WTC11 (cell line): Measurements from ENCODE around the gene NDUFAF4. TPM values are rescaled to one million over a fixed set of nuclear protein-coding genes. Genes with fewer than 3 reads are reported as not detected.

ENCODE experiments used
- ATAC-seq: fragments of 200-7000 bp; cut with Tn5 transposase; 2 replicates; pipeline ENCODE4 v1.10.0; 2021; ENCODE audit warnings: mild to moderate bottlenecking, moderate library complexity
- CTCF ChIA-PET: fragments of 300-600 bp; sonication (Branson Sonifier 250); formaldehyde crosslinking; loops from one replicate; lab custom pipeline; 2021; ENCODE audit warnings: antibody characterized with exemption; lab: Charles Lee
- POLR2A ChIA-PET: fragments of 350-600 bp; sonication (Branson Sonifier 250); formaldehyde crosslinking; loops from one replicate; lab custom pipeline; 2021; ENCODE audit warnings: antibody characterized with exemption; lab: Charles Lee
- DNase-seq: peaks from one replicate; pipeline ENCODE4 v3.0.0; 2021; ENCODE audit warnings: low spot score
- H3K27ac Mint-ChIP-seq: 2 replicates; pipeline ENCODE4 v1.8.0; 2021; ENCODE audit warnings: mixed read lengths
- H3K27me3 Mint-ChIP-seq: 2 replicates; pipeline ENCODE4 v1.8.0; 2021; ENCODE audit warnings: low read depth, mild to moderate bottlenecking, moderate library complexity, mixed read lengths
- H3K36me3 Mint-ChIP-seq: 2 replicates; pipeline ENCODE4 v1.8.0; 2021; ENCODE audit warnings: mixed read lengths
- H3K4me1 Mint-ChIP-seq: 2 replicates; pipeline ENCODE4 v1.8.0; 2022; ENCODE audit warnings: mixed read lengths
- H3K4me3 Mint-ChIP-seq: 2 replicates; pipeline ENCODE4 v1.8.0; 2021; ENCODE audit warnings: mild to moderate bottlenecking, moderate library complexity, mixed read lengths
- H3K9me3 Mint-ChIP-seq: 2 replicates; pipeline ENCODE4 v1.8.0; 2021; ENCODE audit warnings: mixed read lengths
- ARID4B ChIP-seq: sonication (generic); formaldehyde crosslinking; IDR thresholded peaks from 2 replicates; pipeline ENCODE4 v1.8.0; 2023; ENCODE audit warnings: missing genetic modification reagents, mild to moderate bottlenecking, borderline replicate concordance
- CBFB ChIP-seq: sonication (generic); formaldehyde crosslinking; IDR thresholded peaks from 2 replicates; pipeline ENCODE4 v1.8.1; 2022; ENCODE audit warnings: mild to moderate bottlenecking, low read depth, missing genetic modification reagents
- CREB1 ChIP-seq: sonication (generic); formaldehyde crosslinking; IDR thresholded peaks from 2 replicates; pipeline ENCODE4 v1.8.0; 2023; ENCODE audit warnings: mild to moderate bottlenecking, missing genetic modification reagents
- E2F5 ChIP-seq: sonication (generic); formaldehyde crosslinking; IDR thresholded peaks from 2 replicates; pipeline ENCODE4 v1.8.1; 2022; ENCODE audit warnings: mild to moderate bottlenecking, moderate library complexity, missing genetic modification reagents
- ERG ChIP-seq: fragments of 250-450 bp; sonication (Bioruptor Pico); IDR thresholded peaks from 2 replicates; pipeline ENCODE4 v1.8.0; 2021; ENCODE audit warnings: mild to moderate bottlenecking
- FOXJ3 ChIP-seq: sonication (generic); formaldehyde crosslinking; IDR thresholded peaks from 2 replicates; pipeline ENCODE4 v1.9.0; 2021; ENCODE audit warnings: missing genetic modification reagents, mild to moderate bottlenecking, borderline replicate concordance
- GTF2I ChIP-seq: fragments of 250-450 bp; sonication (Bioruptor Pico); conservative IDR thresholded peaks from 2 replicates; pipeline ENCODE4 v1.4.0; 2021; ENCODE audit warnings: mild to moderate bottlenecking
- IRF2 ChIP-seq: sonication (generic); formaldehyde crosslinking; IDR thresholded peaks from 2 replicates; pipeline ENCODE4 v1.8.0; 2022; ENCODE audit warnings: low read depth, missing genetic modification reagents, borderline replicate concordance
- NFYB ChIP-seq: sonication (generic); formaldehyde crosslinking; conservative IDR thresholded peaks from 2 replicates; pipeline ENCODE4 v1.8.0; 2022; ENCODE audit warnings: low read depth, missing genetic modification reagents
- NR3C1 ChIP-seq: sonication (generic); formaldehyde crosslinking; conservative IDR thresholded peaks from 2 replicates; pipeline ENCODE4 v1.8.1; 2023; ENCODE audit warnings: low read depth, mild to moderate bottlenecking, missing genetic modification reagents
- TEAD1 ChIP-seq: sonication (generic); formaldehyde crosslinking; IDR thresholded peaks from 2 replicates; pipeline ENCODE4 v1.8.0; 2022; ENCODE audit warnings: mild to moderate bottlenecking, missing genetic modification reagents
- ZNF121 ChIP-seq: sonication (generic); formaldehyde crosslinking; IDR thresholded peaks from 2 replicates; pipeline ENCODE4 v1.8.0; 2023; ENCODE audit warnings: missing genetic modification reagents
- ZNF263 ChIP-seq: sonication (generic); formaldehyde crosslinking; IDR thresholded peaks from 2 replicates; pipeline ENCODE4 v1.8.1; 2022; ENCODE audit warnings: low read depth, mild to moderate bottlenecking, moderate library complexity, missing genetic modification reagents
- ZNF317 ChIP-seq: sonication (generic); formaldehyde crosslinking; IDR thresholded peaks from 2 replicates; pipeline ENCODE4 v1.8.1; 2023; ENCODE audit warnings: low read depth, mild to moderate bottlenecking, moderate library complexity, missing genetic modification reagents, borderline replicate concordance
- ZNF671 ChIP-seq: fragments of 250-450 bp; sonication (Bioruptor Pico); IDR thresholded peaks from 2 replicates; pipeline ENCODE4 v1.8.0; 2021; ENCODE audit warnings: mild to moderate bottlenecking
- total RNA-seq: library from RNA; stranded (reverse); gene quantifications from 3 replicates; pipeline ENCODE4 v1.2.3, GENCODE V29; 2021
- TF ChIP-seq, protein P1 (sequence below): fragments of 200-600 bp; IDR thresholded peaks from 2 replicates; pipeline ENCODE4 v1.8.0; 2022; ENCODE audit warnings: antibody characterized with exemption
- TF ChIP-seq, protein P2 (sequence below): sonication (generic); formaldehyde crosslinking; IDR thresholded peaks from 2 replicates; pipeline ENCODE4 v1.8.1; 2022; ENCODE audit warnings: low read depth, mild to moderate bottlenecking, moderate library complexity, missing genetic modification reagents, borderline replicate concordance
- TF ChIP-seq, protein P3 (sequence below): fragments of 250-450 bp; sonication (Bioruptor Pico); IDR thresholded peaks from 2 replicates; pipeline ENCODE4 v1.9.0; 2021; ENCODE audit warnings: mild to moderate bottlenecking
- TF ChIP-seq, protein P4 (sequence below): sonication (generic); formaldehyde crosslinking; IDR thresholded peaks from 2 replicates; pipeline ENCODE4 v1.8.1; 2022; ENCODE audit warnings: low read depth, missing genetic modification reagents, borderline replicate concordance
- TF ChIP-seq, protein P5 (sequence below): sonication (generic); formaldehyde crosslinking; IDR thresholded peaks from 2 replicates; pipeline ENCODE4 v1.8.1; 2022; ENCODE audit warnings: mild to moderate bottlenecking, missing genetic modification reagents, moderate library complexity, borderline replicate concordance

NDUFAF4 gene
- total RNA-seq, 1 experiment from 2014 or later, result 75.8 TPM

GRCh38 chr6:96911751-96912150 is 14.1 kb upstream of the NDUFAF4 start (continued):
- TF ChIP-seq, protein P1, sequence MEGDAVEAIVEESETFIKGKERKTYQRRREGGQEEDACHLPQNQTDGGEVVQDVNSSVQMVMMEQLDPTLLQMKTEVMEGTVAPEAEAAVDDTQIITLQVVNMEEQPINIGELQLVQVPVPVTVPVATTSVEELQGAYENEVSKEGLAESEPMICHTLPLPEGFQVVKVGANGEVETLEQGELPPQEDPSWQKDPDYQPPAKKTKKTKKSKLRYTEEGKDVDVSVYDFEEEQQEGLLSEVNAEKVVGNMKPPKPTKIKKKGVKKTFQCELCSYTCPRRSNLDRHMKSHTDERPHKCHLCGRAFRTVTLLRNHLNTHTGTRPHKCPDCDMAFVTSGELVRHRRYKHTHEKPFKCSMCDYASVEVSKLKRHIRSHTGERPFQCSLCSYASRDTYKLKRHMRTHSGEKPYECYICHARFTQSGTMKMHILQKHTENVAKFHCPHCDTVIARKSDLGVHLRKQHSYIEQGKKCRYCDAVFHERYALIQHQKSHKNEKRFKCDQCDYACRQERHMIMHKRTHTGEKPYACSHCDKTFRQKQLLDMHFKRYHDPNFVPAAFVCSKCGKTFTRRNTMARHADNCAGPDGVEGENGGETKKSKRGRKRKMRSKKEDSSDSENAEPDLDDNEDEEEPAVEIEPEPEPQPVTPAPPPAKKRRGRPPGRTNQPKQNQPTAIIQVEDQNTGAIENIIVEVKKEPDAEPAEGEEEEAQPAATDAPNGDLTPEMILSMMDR, result no peak
- TF ChIP-seq, protein P2, sequence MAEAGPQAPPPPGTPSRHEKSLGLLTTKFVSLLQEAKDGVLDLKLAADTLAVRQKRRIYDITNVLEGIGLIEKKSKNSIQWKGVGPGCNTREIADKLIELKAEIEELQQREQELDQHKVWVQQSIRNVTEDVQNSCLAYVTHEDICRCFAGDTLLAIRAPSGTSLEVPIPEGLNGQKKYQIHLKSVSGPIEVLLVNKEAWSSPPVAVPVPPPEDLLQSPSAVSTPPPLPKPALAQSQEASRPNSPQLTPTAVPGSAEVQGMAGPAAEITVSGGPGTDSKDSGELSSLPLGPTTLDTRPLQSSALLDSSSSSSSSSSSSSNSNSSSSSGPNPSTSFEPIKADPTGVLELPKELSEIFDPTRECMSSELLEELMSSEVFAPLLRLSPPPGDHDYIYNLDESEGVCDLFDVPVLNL (CRISPR knock-in tag), result no peak
- no peak for TF ChIP-seq IRF2 (CRISPR knock-in tag)

GRCh38 chr6:96911171-96911570 is 13.5 kb upstream of the NDUFAF4 start:
- peaks cover 12% of the 10 kb centered on the region for H3K4me1 Mint-ChIP-seq

GRCh38 chr6:96909811-96910210 is 12.1 kb upstream of the NDUFAF4 start:
- H3K4me1 Mint-ChIP-seq, result peaks cover 12% of the 10 kb centered on the region
- ATAC-seq (no peak), DNase-seq (no peak)
- CTCF ChIA-PET, result no interaction called here
- H3K27ac Mint-ChIP-seq, result no peak overlapping the region
- no peaks in the 10 kb centered on the region for H3K36me3 Mint-ChIP-seq
- no peak overlapping the region for H3K4me3 Mint-ChIP-seq
- H3K9me3 Mint-ChIP-seq, result no peaks in the 10 kb centered on the region
- POLR2A ChIA-PET, result no interaction called here
- H3K27me3 Mint-ChIP-seq, result peaks cover 4% of the 10 kb centered on the region
- TF ChIP-seq CREB1 (CRISPR knock-in tag) (no peak), ZNF263 (no peak), ARID4B (CRISPR knock-in tag) (no peak), CBFB (CRISPR knock-in tag) (no peak), ERG (no peak), ZNF671 (CRISPR knock-in tag) (no peak), FOXJ3 (CRISPR knock-in tag) (no peak)
- TF ChIP-seq, protein P3, sequence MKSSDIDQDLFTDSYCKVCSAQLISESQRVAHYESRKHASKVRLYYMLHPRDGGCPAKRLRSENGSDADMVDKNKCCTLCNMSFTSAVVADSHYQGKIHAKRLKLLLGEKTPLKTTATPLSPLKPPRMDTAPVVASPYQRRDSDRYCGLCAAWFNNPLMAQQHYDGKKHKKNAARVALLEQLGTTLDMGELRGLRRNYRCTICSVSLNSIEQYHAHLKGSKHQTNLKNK, result no peak
- TF ChIP-seq, protein P4, sequence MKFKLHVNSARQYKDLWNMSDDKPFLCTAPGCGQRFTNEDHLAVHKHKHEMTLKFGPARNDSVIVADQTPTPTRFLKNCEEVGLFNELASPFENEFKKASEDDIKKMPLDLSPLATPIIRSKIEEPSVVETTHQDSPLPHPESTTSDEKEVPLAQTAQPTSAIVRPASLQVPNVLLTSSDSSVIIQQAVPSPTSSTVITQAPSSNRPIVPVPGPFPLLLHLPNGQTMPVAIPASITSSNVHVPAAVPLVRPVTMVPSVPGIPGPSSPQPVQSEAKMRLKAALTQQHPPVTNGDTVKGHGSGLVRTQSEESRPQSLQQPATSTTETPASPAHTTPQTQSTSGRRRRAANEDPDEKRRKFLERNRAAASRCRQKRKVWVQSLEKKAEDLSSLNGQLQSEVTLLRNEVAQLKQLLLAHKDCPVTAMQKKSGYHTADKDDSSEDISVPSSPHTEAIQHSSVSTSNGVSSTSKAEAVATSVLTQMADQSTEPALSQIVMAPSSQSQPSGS (CRISPR knock-in tag), result no peak

More at GRCh38 chr6:96911171-96911570, 13.5 kb upstream of the NDUFAF4 start:
- POLR2A ChIA-PET, result no interaction called here
- CTCF ChIA-PET, result interaction anchor here (1.4 to 2.1 kb wide), 3 partner anchors 12 to 14 kb away, joined by 3 to 14 read pairs (median 5); partner anchors contain the start of genes KLHL32 and NDUFAF4
- ATAC-seq (no peak), DNase-seq (no peak)
- peaks cover 4% of the 10 kb centered on the region for H3K27me3 Mint-ChIP-seq
- H3K36me3 Mint-ChIP-seq, result no peaks in the 10 kb centered on the region
- H3K4me3 Mint-ChIP-seq, result no peak overlapping the region
- no peak overlapping the region for H3K27ac Mint-ChIP-seq
- TF ChIP-seq TEAD1 (CRISPR knock-in tag) (no peak), NFYB (CRISPR knock-in tag) (no peak), ZNF121 (no peak), NR3C1 (no peak), GTF2I (CRISPR knock-in tag) (no peak), E2F5 (no peak), ZNF317 (CRISPR knock-in tag) (no peak)
- TF ChIP-seq, protein P3, result no peak
- TF ChIP-seq, protein P5, sequence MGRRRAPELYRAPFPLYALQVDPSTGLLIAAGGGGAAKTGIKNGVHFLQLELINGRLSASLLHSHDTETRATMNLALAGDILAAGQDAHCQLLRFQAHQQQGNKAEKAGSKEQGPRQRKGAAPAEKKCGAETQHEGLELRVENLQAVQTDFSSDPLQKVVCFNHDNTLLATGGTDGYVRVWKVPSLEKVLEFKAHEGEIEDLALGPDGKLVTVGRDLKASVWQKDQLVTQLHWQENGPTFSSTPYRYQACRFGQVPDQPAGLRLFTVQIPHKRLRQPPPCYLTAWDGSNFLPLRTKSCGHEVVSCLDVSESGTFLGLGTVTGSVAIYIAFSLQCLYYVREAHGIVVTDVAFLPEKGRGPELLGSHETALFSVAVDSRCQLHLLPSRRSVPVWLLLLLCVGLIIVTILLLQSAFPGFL (CRISPR knock-in tag), result no peak
- peaks cover 8% of the 10 kb centered on the region for H3K9me3 Mint-ChIP-seq
